LNCAP (cell line): ENCODE data around the gene KCNA1.

ENCODE experiments used
- CTCF ChIP-seq: fragments of 450-650 bp; IDR thresholded peaks from 2 replicates; pipeline ENCODE4 v1.5.1; 2017; ENCODE audit warnings: mild to moderate bottlenecking

Gene KCNA1

GRCh38 chr12:4956054-4956453 lies 46.3 kb downstream of the KCNA1 start:
- no peak for TF ChIP-seq CTCF

- no peak for TF ChIP-seq CTCF
Observed at GRCh38 chr12:4956968-4957367, 47.3 kb downstream of the KCNA1 start.

- no peak for TF ChIP-seq CTCF
Observed at GRCh38 chr12:4957761-4958160, 48.1 kb downstream of the KCNA1 start.

GRCh38 chr12:4958697-4959375 lies 49.1 kb downstream of the KCNA1 start:
- no peak for TF ChIP-seq CTCF

GRCh38 chr12:4959381-4959780 lies 49.7 kb downstream of the KCNA1 start:
- no peak for TF ChIP-seq CTCF

GRCh38 chr12:4960030-4960429 lies 50.3 kb downstream of the KCNA1 start:
- no peak for TF ChIP-seq CTCF

GRCh38 chr12:4960547-4960946 lies 50.8 kb downstream of the KCNA1 start:
- TF ChIP-seq CTCF: no peak

GRCh38 chr12:4961311-4961710 lies 51.6 kb downstream of the KCNA1 start:
- no peak for TF ChIP-seq CTCF
